PC-9 (cell line): ENCODE measurements around the gene KCNV2.

Experiments used
- EZH2 ChIP-seq: fragments of 200-600 bp; sonication (generic); IDR thresholded peaks from 2 replicates; pipeline ENCODE4 v1.8.0; 2017; ENCODE audit warnings: antibody characterized with exemption, low read depth
- TF ChIP-seq, protein P1 (sequence below): fragments of 200-600 bp; sonication (generic); conservative IDR thresholded peaks from 2 replicates; pipeline ENCODE4 v1.6.1; 2017; ENCODE audit warnings: mixed run types, antibody characterized with exemption, mild to moderate bottlenecking, moderate library complexity

DNA sequence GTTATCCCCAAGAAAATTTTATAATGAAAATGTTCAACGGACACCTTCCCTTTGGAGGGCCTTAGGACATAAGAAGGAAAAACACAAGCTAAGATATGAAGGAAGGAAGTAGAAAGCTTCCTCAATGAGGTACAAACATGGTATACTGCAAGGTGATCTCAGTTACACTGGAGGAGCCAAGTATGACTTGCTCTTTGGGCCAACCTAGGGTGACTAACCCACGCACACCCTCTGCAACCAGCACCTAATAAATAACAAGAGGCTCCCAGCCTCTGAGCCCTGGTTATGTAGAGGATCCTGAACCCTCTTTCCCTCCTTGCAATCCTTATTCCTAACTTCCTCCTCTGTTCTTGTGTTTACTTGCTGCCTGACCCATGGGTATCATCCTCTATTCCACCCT lies 38.3 kb upstream of the KCNV2 start:
- TF ChIP-seq, protein P1, sequence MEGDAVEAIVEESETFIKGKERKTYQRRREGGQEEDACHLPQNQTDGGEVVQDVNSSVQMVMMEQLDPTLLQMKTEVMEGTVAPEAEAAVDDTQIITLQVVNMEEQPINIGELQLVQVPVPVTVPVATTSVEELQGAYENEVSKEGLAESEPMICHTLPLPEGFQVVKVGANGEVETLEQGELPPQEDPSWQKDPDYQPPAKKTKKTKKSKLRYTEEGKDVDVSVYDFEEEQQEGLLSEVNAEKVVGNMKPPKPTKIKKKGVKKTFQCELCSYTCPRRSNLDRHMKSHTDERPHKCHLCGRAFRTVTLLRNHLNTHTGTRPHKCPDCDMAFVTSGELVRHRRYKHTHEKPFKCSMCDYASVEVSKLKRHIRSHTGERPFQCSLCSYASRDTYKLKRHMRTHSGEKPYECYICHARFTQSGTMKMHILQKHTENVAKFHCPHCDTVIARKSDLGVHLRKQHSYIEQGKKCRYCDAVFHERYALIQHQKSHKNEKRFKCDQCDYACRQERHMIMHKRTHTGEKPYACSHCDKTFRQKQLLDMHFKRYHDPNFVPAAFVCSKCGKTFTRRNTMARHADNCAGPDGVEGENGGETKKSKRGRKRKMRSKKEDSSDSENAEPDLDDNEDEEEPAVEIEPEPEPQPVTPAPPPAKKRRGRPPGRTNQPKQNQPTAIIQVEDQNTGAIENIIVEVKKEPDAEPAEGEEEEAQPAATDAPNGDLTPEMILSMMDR, result no peak
- TF ChIP-seq EZH2, result no peak
